SK-N-MC (cell line): ENCODE measurements around the gene HOXD9.

Source experiments
- EZH2 ChIP-seq: fragments of 200-600 bp; sonication (generic); IDR thresholded peaks from one replicate; pipeline ENCODE4 v1.6.1; 2017; ENCODE audit warnings: antibody characterized with exemption
- FOXP2 ChIP-seq: optimal IDR thresholded peaks from 2 replicates; pipeline ENCODE3; 2011; ENCODE audit warnings: mild to moderate bottlenecking, moderate library complexity; ENCODE audit not compliant: insufficient read depth; ENCODE audit errors: extremely low read length, control extremely low read depth
- POLR2AphosphoS5 ChIP-seq: IDR thresholded peaks from 2 replicates; pipeline ENCODE4 v1.6.1; 2012; ENCODE audit warnings: mild to moderate bottlenecking, low read depth, low read length, borderline replicate concordance

- TF ChIP-seq POLR2AphosphoS5 (no peak), EZH2 (no peak), FOXP2 (no peak)
Observed at GRCh38 chr2:176150584-176151441, 28.3 kb downstream of the HOXD9 start.
